D341Med (cell line): ENCODE measurements around the gene RXFP2.

Experiments
- DNase-seq: peaks from one replicate; pipeline ENCODE4 v3.0.0; 2012; ENCODE audit warnings: low spot score

The RXFP2 gene

GRCh38 chr13:31824705-31825517, 85.6 kb downstream of the RXFP2 start:
- peak; percentile 37 for DNase-seq

GRCh38 chr13:31826521-31826920, 87.2 kb downstream of the RXFP2 start:
- no peak for DNase-seq

- DNase-seq = no peak
Measured at GRCh38 chr13:31827707-31828106, 88.4 kb downstream of the RXFP2 start.

GRCh38 chr13:31835932-31836331, 96.6 kb downstream of the RXFP2 start:
- DNase-seq = no peak

GRCh38 chr13:31843044-31843443, 103.7 kb downstream of the RXFP2 start:
- DNase-seq = no peak

- DNase-seq = peak; percentile 97
Measured at GRCh38 chr13:31846182-31846938, 107.0 kb downstream of the RXFP2 start.

- no peak for DNase-seq
Measured at GRCh38 chr13:31846961-31847752, 107.8 kb downstream of the RXFP2 start.

- no peak for DNase-seq
Measured at GRCh38 chr13:31848621-31849020, 109.3 kb downstream of the RXFP2 start.

GRCh38 chr13:31849206-31849605, 109.9 kb downstream of the RXFP2 start:
- DNase-seq = no peak

- no peak for DNase-seq
Measured at GRCh38 chr13:31850041-31850555, 110.8 kb downstream of the RXFP2 start.

GRCh38 chr13:31851216-31851615, 111.9 kb downstream of the RXFP2 start:
- no peak for DNase-seq
